LHCN-M2 (cell line): Measurements from ENCODE around the gene TUBD1. TPM values are rescaled to one million over a fixed set of nuclear protein-coding genes. Genes with fewer than 3 reads are reported as not detected.

Experiments used
- DNase-seq: peaks from one replicate; pipeline ENCODE4 v3.0.0-alpha.2; 2012; ENCODE audit warnings: low read depth
- total RNA-seq: library from RNA; depleted of rRNA; stranded (reverse); fragments of >200 nt; gene quantifications from 2 replicates; pipeline ENCODE4 v1.2.3, GENCODE V29; 2014; rRNA removed

TUBD1 gene
- total RNA-seq, 1 experiment from 2014 or later, result 4.8 TPM

GRCh38 chr17:59825533-59826322 is 67.0 kb downstream of the TUBD1 start:
- DNase-seq, result peak; percentile 93

GRCh38 chr17:59815965-59816364 is 76.8 kb downstream of the TUBD1 start:
- DNase-seq, result peak; percentile 52

DNA sequence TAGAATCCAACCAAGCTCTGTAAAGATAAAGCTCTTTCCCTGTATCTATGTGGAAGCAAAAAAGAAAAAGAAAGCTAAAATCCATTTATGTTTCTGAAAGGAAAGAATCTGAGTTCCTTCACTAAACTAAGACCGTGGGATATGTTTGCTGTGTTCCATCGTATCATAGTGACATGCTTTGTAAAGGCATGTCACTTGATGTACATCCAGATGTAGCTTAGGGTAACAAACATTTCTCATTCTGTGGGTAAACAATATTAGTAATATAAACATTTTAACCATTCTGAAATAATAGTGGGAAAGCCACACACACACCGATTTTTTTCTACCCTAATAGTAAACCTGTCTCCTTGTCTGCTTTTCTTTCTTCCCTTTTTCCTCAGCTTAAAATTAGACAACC is 78.1 kb downstream of the TUBD1 start:
- no peak for DNase-seq

- DNase-seq, result no peak
Observed at GRCh38 chr17:59814276-59814675, 78.5 kb downstream of the TUBD1 start.

DNA sequence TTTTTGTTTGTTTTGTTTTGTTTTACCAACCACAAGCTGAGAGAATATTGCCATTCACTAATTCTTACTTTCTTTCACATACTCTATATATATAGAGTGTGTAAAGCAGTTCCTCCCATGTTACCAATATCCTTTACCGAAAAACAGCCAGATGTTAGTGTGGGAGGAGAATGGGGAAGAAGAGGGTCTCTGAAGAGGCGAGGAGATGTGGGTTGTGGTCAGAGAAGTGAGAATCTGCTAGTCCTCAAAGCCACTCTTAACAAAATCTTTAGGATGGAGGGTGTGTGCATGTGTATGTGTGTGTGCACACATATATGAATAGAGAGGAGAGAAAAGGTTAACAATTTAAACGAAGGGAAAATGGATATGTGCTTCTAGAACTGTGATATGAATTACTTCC is 80.6 kb downstream of the TUBD1 start:
- no peak for DNase-seq

DNA sequence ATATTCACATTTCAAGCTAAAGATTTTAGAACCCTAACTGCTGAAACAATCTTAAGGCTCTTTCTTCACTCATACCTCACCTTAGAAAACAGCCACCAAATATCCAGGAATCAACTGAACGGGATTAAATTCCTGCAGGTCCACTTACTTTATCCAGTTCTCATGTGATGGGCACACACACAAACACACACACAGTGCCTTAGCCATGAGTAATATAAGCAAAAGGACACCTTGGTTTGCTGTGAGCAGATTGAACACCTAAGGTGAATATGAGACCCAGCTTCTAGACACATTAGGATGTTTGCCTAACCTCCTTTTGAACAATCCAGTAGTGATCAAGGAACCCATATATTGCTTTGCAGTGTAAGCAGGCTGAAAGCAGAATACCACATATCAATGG is 81.5 kb downstream of the TUBD1 start:
- DNase-seq, result no peak

DNA sequence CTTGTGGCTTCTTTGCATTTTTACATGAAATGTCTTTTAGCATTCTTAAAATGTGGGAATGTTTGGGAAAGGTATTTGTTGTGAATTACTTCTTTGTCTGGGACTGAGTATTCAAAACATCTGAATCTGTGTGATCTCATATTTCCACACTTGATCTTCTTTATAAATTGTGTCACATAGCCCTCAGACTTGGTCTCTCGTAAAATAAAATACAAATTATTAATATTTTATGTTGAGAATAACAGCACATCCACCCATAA is 81.9 kb downstream of the TUBD1 start:
- DNase-seq, result peak; percentile 18

Other genes starting within 250 kb of the TUBD1 start
- 29.9 and 34.3 TPM in 2 replicates for gene PTRH2, start 185.5 kb downstream of the TUBD1 start, total RNA-seq
- 193 and 225 TPM in 2 replicates for gene VMP1, start 185.3 kb downstream of the TUBD1 start, total RNA-seq
- gene RPS6KB1, start 178 bp upstream of the TUBD1 start, total RNA-seq, result 21.4 and 30.7 TPM in 2 replicates
- gene RNFT1, start 71.8 kb upstream of the TUBD1 start, total RNA-seq, result 9.3 and 10.3 TPM in 2 replicates
- gene HEATR6, start 186.0 kb upstream of the TUBD1 start, total RNA-seq, result 20.6 and 23.2 TPM in 2 replicates